Measurements from ENCODE around the gene HSP90AB1.
"Not testable (repeated sequence)": the region's sequence is repeated elsewhere in the genome, so short reads cannot be mapped to it uniquely, and the experiment has no call there.

Gene HSP90AB1

GRCh38 chr6:44222486-44223318 lies 24.2 kb upstream of the HSP90AB1 start:
- peak; percentile 40 for DNase-seq (ENCODE audit: low spot score)

GRCh38 chr6:44223319-44224028 lies 23.4 kb upstream of the HSP90AB1 start, which contains the start of gene SLC29A1:
TSS of gene SLC29A1 (plus strand) at chr6:44223595. CDS start at chr6:44227314, 3,719 bp downstream.
- DNase-seq (ENCODE audit: low spot score), result peak; percentile 90

GRCh38 chr6:44224029-44224964 lies 22.6 kb upstream of the HSP90AB1 start:
- DNase-seq (ENCODE audit: low spot score), result no peak

- DNase-seq (ENCODE audit: low spot score), result no peak
These were observed 22.0 kb upstream of the HSP90AB1 start for GRCh38 chr6:44224965-44225305.

- no peak for DNase-seq (ENCODE audit: low spot score)
These were observed 21.1 kb upstream of the HSP90AB1 start for GRCh38 chr6:44225579-44226325.

- no peak for DNase-seq (ENCODE audit: low spot score)
These were observed 20.3 kb upstream of the HSP90AB1 start for GRCh38 chr6:44226368-44227147.

GRCh38 chr6:44227148-44227793 lies 19.6 kb upstream of the HSP90AB1 start:
- no peak for DNase-seq (ENCODE audit: low spot score)

- no peak for DNase-seq (ENCODE audit: low spot score)
These were observed 18.9 kb upstream of the HSP90AB1 start for GRCh38 chr6:44228031-44228430.

GRCh38 chr6:44228433-44228832 lies 18.5 kb upstream of the HSP90AB1 start:
- no peak for DNase-seq (ENCODE audit: low spot score)

- no peak for DNase-seq (ENCODE audit: low spot score)
These were observed 18.1 kb upstream of the HSP90AB1 start for GRCh38 chr6:44228836-44229235.

GRCh38 chr6:44229376-44230033 lies 17.4 kb upstream of the HSP90AB1 start:
- no peak for DNase-seq (ENCODE audit: low spot score)

GRCh38 chr6:44230034-44230675 lies 16.7 kb upstream of the HSP90AB1 start:
- no peak for DNase-seq (ENCODE audit: low spot score)

GRCh38 chr6:44231426-44231825 lies 15.5 kb upstream of the HSP90AB1 start:
- not testable (repeated sequence) for DNase-seq (ENCODE audit: low spot score)

- no peak for DNase-seq (ENCODE audit: low spot score)
These were observed 14.0 kb upstream of the HSP90AB1 start for GRCh38 chr6:44232676-44233566.

- DNase-seq (ENCODE audit: low spot score), result no peak
These were observed 13.3 kb upstream of the HSP90AB1 start for GRCh38 chr6:44233567-44234100.

- DNase-seq (ENCODE audit: low spot score), result peak; percentile 84
These were observed 12.5 kb upstream of the HSP90AB1 start for GRCh38 chr6:44234101-44235025.

GRCh38 chr6:44235269-44235668 lies 11.6 kb upstream of the HSP90AB1 start:
- no peak for DNase-seq (ENCODE audit: low spot score)

Data from AG20443 (cell line).